ENCODE data around the gene CLDN18.

The CLDN18 gene

DNA sequence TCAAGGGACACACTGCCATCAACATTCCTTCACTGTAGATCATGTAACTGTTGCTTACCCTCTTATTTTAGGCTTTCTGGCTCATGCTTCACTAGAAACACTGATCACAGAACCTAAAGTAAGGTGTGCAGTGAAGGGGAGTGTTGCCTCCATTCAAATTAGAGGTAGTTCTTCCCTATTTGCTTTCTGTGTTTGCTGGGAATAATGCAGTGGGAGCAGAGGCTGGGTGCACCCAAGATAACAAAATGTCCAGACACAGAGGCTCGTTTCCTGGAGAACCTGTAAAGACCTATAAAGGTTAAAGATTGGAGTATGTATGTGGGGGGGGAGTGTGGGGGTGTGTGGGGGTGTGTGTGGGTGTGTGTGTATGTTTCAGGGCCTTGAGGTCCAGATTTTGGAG is 2.1 kb upstream of the CLDN18 start:
- H3K27me3 Mint-ChIP-seq (ENCODE audit: low read depth): peaks cover 11% of the 10 kb centered on the region
- no peaks in the 10 kb centered on the region for H3K36me3 Mint-ChIP-seq (ENCODE audit: low read depth)
- no peaks in the 10 kb centered on the region for H3K9me3 Mint-ChIP-seq
- H3K4me1 Mint-ChIP-seq (ENCODE audit: low read depth): no peaks in the 10 kb centered on the region
- H3K27ac Mint-ChIP-seq: no peak overlapping the region
- H3K4me3 Mint-ChIP-seq: no peak overlapping the region

DNA sequence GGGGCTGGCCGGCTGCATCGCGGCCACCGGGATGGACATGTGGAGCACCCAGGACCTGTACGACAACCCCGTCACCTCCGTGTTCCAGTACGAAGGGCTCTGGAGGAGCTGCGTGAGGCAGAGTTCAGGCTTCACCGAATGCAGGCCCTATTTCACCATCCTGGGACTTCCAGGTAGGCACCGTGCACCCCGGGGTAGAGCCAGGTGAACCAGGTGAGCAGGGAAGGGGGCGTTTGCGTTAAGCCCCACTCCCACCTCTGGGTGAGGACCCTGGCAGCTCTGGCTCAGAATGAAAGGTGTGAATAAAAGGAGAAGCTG is 267 bp downstream of the CLDN18 start:
- no peaks in the 10 kb centered on the region for H3K36me3 Mint-ChIP-seq (ENCODE audit: low read depth)
- H3K27me3 Mint-ChIP-seq (ENCODE audit: low read depth): peaks cover 11% of the 10 kb centered on the region
- H3K4me1 Mint-ChIP-seq (ENCODE audit: low read depth): no peaks in the 10 kb centered on the region
- H3K9me3 Mint-ChIP-seq: no peaks in the 10 kb centered on the region
- no peak overlapping the region for H3K27ac Mint-ChIP-seq
- H3K4me3 Mint-ChIP-seq: no peak overlapping the region

GRCh38 chr3:138011722-138012121 is 1.8 kb downstream of the CLDN18 start:
- no peaks in the 10 kb centered on the region for H3K9me3 Mint-ChIP-seq
- peaks cover 6% of the 10 kb centered on the region for H3K27me3 Mint-ChIP-seq (ENCODE audit: low read depth)
- no peak overlapping the region for H3K27ac Mint-ChIP-seq
- no peaks in the 10 kb centered on the region for H3K36me3 Mint-ChIP-seq (ENCODE audit: low read depth)
- no peak overlapping the region for H3K4me3 Mint-ChIP-seq
- H3K4me1 Mint-ChIP-seq (ENCODE audit: low read depth): no peaks in the 10 kb centered on the region

DNA sequence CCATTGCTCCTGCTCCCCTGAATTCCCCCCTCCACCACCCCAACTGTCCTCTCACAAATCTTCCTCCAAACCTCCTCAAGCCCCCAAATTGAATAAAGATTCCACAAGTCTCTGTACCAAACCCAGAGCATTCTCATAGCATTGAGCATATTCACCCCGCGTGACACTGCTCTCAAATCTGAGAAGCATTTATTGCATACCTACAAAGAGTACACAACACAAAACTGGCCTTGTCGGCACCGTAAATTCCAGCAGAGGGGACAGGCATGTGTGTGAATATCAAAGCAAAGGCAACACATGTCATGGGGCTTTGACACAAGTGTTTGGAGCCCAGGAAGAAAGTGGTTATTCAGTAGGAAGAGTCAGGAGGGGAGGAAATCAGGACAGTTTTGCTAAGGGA is 2.6 kb downstream of the CLDN18 start:
- Mint-ChIP-seq H3K27me3 (ENCODE audit: low read depth) (peaks cover 4% of the 10 kb centered on the region), H3K4me3 (no peak overlapping the region), H3K36me3 (ENCODE audit: low read depth) (no peaks in the 10 kb centered on the region), H3K4me1 (ENCODE audit: low read depth) (no peaks in the 10 kb centered on the region), H3K9me3 (no peaks in the 10 kb centered on the region), H3K27ac (no peak overlapping the region)

GRCh38 chr3:138016065-138016464 is 6.1 kb downstream of the CLDN18 start:
- no peaks in the 10 kb centered on the region for H3K36me3 Mint-ChIP-seq (ENCODE audit: low read depth)
- H3K9me3 Mint-ChIP-seq: no peaks in the 10 kb centered on the region
- no peak overlapping the region for H3K4me3 Mint-ChIP-seq
- H3K4me1 Mint-ChIP-seq (ENCODE audit: low read depth): no peaks in the 10 kb centered on the region
- H3K27me3 Mint-ChIP-seq (ENCODE audit: low read depth): peaks cover 4% of the 10 kb centered on the region
- no peak overlapping the region for H3K27ac Mint-ChIP-seq

DNA sequence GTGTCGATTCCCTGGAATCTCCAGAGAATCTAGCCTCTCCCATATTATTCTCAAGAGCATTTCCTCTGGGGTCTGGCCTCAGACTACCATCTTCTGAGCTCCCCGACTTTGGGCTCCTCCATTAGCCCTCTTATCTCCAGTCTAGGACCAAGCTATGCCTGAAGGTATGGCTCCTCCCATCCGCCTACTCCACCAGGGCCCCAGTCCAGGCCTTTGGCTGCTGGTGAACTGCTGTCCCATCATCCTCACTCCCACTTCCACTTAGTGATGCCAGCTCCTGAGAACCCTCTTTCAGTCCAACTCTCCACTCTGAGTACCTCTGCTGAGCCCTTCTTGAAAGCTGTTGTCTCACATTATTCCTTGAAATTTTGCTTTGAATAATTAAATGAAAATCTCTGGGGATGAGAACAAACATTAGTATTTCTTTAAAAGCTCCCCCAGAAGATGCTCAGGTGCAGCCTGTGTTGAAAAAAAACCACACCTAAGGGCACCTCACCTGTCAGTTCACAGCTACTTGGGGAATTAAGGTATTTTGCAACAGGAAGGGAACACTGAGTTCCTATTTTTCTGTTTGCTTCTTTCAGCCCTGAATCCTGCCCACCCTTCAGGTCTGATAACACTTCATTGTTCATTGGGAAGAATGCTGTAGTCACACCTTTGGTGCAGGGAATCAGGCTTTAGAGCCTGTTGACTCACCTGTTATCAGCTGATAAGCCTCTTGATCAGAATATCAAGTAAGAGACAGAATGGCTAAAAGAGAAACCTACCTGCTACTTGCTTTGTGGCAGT is 9.5 kb downstream of the CLDN18 start:
- Mint-ChIP-seq H3K36me3 (ENCODE audit: low read depth) (no peaks in the 10 kb centered on the region), H3K4me1 (ENCODE audit: low read depth) (no peaks in the 10 kb centered on the region), H3K9me3 (no peaks in the 10 kb centered on the region), H3K27ac (no peak overlapping the region), H3K4me3 (no peak overlapping the region), H3K27me3 (ENCODE audit: low read depth) (no peaks in the 10 kb centered on the region)

DNA sequence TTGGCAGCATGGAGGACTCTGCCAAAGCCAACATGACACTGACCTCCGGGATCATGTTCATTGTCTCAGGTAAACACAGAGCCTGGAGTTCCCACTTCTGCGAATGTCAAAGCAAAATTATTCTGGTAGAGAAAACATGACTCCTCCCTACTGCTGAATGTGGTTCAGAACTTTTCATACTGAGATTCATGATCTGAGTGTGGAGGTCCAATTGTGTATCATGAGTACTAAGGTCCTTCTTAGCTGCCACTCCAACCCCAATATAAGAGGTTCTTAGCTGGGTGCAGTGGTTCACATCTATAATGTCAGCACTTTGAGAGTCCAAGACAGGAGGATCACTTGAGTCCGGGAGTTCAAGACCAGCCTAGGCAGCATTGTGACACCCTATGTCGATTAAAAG is 13.8 kb downstream of the CLDN18 start:
- H3K9me3 Mint-ChIP-seq: no peaks in the 10 kb centered on the region
- H3K27ac Mint-ChIP-seq: no peak overlapping the region
- H3K4me3 Mint-ChIP-seq: no peak overlapping the region
- H3K36me3 Mint-ChIP-seq (ENCODE audit: low read depth): no peaks in the 10 kb centered on the region
- no peaks in the 10 kb centered on the region for H3K4me1 Mint-ChIP-seq (ENCODE audit: low read depth)
- H3K27me3 Mint-ChIP-seq (ENCODE audit: low read depth): peaks cover 8% of the 10 kb centered on the region

DNA sequence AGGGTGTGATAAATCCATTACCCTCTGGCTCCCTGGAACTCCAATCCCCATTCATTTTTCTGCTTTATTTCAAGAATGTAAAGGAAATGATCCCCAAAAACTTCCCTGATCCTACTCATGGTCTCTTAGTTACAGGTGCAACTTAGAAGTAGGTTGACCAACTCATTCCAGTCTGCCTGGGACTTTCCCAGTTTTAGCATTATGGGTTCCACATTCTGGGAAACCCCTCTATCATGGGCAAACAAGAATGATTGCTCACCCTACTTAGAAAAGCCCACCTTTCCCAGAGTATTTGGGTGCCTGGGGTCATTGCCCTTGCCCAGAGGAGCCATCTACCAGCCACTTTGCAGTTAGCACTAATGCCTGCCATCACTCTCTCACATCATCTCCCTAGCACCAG is 15.6 kb downstream of the CLDN18 start:
- Mint-ChIP-seq H3K27me3 (ENCODE audit: low read depth) (peaks cover 8% of the 10 kb centered on the region), H3K27ac (no peak overlapping the region), H3K9me3 (no peaks in the 10 kb centered on the region), H3K4me1 (ENCODE audit: low read depth) (no peaks in the 10 kb centered on the region), H3K4me3 (no peak overlapping the region), H3K36me3 (ENCODE audit: low read depth) (no peaks in the 10 kb centered on the region)

DNA sequence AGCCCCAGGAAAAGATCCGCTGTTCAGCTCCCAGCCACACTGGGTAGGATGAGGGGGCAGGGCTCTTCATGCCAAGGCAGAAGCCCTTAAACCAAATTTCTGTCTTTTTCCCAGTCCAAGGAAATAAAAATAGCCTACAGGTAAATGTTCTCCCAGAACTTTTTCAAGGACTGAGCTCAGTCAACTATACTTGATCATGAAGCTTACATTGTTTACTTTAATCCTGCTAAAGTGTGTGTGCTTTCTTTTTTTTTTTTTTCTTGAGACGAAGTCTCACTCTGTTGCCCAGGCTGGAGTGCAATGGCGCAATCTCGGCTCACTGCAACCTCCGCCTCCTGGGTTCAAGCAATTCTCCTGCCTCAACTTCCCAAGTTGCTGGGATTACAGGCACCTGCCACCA is 17.9 kb downstream of the CLDN18 start:
- no peaks in the 10 kb centered on the region for H3K36me3 Mint-ChIP-seq (ENCODE audit: low read depth)
- H3K27me3 Mint-ChIP-seq (ENCODE audit: low read depth): peaks cover 8% of the 10 kb centered on the region
- no peaks in the 10 kb centered on the region for H3K9me3 Mint-ChIP-seq
- H3K27ac Mint-ChIP-seq: no peak overlapping the region
- no peaks in the 10 kb centered on the region for H3K4me1 Mint-ChIP-seq (ENCODE audit: low read depth)
- H3K4me3 Mint-ChIP-seq: no peak overlapping the region

GRCh38 chr3:138030734-138031280 is 20.8 kb downstream of the CLDN18 start:
- H3K27me3 Mint-ChIP-seq (ENCODE audit: low read depth): peaks cover 16% of the 10 kb centered on the region
- H3K27ac Mint-ChIP-seq: no peak overlapping the region
- H3K4me1 Mint-ChIP-seq (ENCODE audit: low read depth): no peaks in the 10 kb centered on the region
- H3K4me3 Mint-ChIP-seq: no peak overlapping the region
- no peaks in the 10 kb centered on the region for H3K36me3 Mint-ChIP-seq (ENCODE audit: low read depth)
- no peaks in the 10 kb centered on the region for H3K9me3 Mint-ChIP-seq

DNA sequence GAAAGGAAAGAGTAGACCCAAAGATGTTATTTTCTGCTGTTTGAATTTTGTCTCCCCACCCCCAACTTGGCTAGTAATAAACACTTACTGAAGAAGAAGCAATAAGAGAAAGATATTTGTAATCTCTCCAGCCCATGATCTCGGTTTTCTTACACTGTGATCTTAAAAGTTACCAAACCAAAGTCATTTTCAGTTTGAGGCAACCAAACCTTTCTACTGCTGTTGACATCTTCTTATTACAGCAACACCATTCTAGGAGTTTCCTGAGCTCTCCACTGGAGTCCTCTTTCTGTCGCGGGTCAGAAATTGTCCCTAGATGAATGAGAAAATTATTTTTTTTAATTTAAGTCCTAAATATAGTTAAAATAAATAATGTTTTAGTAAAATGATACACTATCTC is 21.6 kb downstream of the CLDN18 start:
- Mint-ChIP-seq H3K4me1 (ENCODE audit: low read depth) (no peaks in the 10 kb centered on the region), H3K27me3 (ENCODE audit: low read depth) (peaks cover 13% of the 10 kb centered on the region), H3K27ac (no peak overlapping the region), H3K9me3 (no peaks in the 10 kb centered on the region), H3K4me3 (no peak overlapping the region), H3K36me3 (ENCODE audit: low read depth) (no peaks in the 10 kb centered on the region)

DNA sequence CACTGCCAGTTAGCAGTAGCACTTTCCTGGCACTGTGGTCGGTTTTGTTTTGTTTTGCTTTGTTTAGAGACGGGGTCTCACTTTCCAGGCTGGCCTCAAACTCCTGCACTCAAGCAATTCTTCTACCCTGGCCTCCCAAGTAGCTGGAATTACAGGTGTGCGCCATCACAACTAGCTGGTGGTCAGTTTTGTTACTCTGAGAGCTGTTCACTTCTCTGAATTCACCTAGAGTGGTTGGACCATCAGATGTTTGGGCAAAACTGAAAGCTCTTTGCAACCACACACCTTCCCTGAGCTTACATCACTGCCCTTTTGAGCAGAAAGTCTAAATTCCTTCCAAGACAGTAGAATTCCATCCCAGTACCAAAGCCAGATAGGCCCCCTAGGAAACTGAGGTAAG is 22.6 kb downstream of the CLDN18 start:
- H3K27ac Mint-ChIP-seq: no peak overlapping the region
- H3K4me3 Mint-ChIP-seq: no peak overlapping the region
- no peaks in the 10 kb centered on the region for H3K36me3 Mint-ChIP-seq (ENCODE audit: low read depth)
- no peaks in the 10 kb centered on the region for H3K4me1 Mint-ChIP-seq (ENCODE audit: low read depth)
- H3K9me3 Mint-ChIP-seq: no peaks in the 10 kb centered on the region
- peaks cover 12% of the 10 kb centered on the region for H3K27me3 Mint-ChIP-seq (ENCODE audit: low read depth)

GRCh38 chr3:138033202-138033691 is 23.3 kb downstream of the CLDN18 start:
- no peaks in the 10 kb centered on the region for H3K9me3 Mint-ChIP-seq
- H3K36me3 Mint-ChIP-seq (ENCODE audit: low read depth): no peaks in the 10 kb centered on the region
- H3K4me3 Mint-ChIP-seq: no peak overlapping the region
- H3K27me3 Mint-ChIP-seq (ENCODE audit: low read depth): peaks cover 13% of the 10 kb centered on the region
- no peak overlapping the region for H3K27ac Mint-ChIP-seq
- H3K4me1 Mint-ChIP-seq (ENCODE audit: low read depth): no peaks in the 10 kb centered on the region

DNA sequence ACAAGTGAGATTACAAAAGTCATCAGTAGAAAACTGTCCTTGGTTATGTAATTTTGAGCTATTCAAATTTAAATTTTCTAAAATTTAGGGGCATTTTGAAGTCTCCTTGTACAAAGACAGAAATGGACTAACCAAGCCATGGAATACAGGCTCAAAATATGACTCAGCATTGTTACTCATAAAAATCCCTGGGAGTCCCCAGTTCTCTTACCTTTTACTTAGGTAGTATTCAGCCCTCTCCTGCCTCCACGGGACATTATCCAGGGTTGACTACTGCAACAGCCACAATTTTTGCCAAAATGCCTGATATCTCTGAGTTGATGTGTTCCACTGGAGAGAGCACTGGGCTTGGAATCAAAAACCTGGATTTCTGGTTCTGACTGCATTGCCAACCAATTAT is 25.0 kb downstream of the CLDN18 start:
- Mint-ChIP-seq H3K27ac (no peak overlapping the region), H3K9me3 (no peaks in the 10 kb centered on the region), H3K27me3 (ENCODE audit: low read depth) (peaks cover 20% of the 10 kb centered on the region)

DNA sequence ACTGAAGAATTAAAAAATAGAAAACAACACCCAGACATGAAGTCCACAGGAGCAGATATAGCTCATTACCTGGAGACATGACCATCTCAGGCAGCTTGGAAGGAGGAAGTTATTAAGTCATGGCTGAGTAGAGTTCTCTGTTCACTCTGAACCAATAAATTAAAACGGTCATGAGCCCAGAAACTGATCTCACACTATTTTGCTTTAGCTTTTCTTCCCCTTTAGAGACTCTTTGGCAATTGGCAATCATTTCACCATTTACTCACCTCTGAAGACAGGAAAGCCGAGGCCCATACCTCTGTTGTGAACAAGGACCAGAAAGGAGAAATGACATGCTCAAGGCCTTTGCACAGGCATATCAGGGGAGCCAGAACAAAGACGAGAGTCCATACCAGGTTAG is 26.6 kb downstream of the CLDN18 start:
- H3K4me3 Mint-ChIP-seq: no peak overlapping the region
- no peaks in the 10 kb centered on the region for H3K36me3 Mint-ChIP-seq (ENCODE audit: low read depth)
- no peak overlapping the region for H3K27ac Mint-ChIP-seq
- H3K27me3 Mint-ChIP-seq (ENCODE audit: low read depth): peaks cover 31% of the 10 kb centered on the region
- H3K4me1 Mint-ChIP-seq (ENCODE audit: low read depth): no peaks in the 10 kb centered on the region
- H3K9me3 Mint-ChIP-seq: no peaks in the 10 kb centered on the region

More for the DNA sequence above, 25.0 kb downstream of the CLDN18 start:
- H3K4me3 Mint-ChIP-seq: no peak overlapping the region
- no peaks in the 10 kb centered on the region for H3K36me3 Mint-ChIP-seq (ENCODE audit: low read depth)
- no peaks in the 10 kb centered on the region for H3K4me1 Mint-ChIP-seq (ENCODE audit: low read depth)
